ENCODE results near the gene RAD9A. TPM values are rescaled to one million over a fixed set of nuclear protein-coding genes. Genes with fewer than 3 reads are reported as not detected.

Gene RAD9A
- total and polyA plus RNA-seq, 9 of the 15 experiments (the other 6 are each of a cell fraction or from before 2014, with no cell fraction given), result 1.4 to 41.2 (median 16.1) TPM

DNA sequence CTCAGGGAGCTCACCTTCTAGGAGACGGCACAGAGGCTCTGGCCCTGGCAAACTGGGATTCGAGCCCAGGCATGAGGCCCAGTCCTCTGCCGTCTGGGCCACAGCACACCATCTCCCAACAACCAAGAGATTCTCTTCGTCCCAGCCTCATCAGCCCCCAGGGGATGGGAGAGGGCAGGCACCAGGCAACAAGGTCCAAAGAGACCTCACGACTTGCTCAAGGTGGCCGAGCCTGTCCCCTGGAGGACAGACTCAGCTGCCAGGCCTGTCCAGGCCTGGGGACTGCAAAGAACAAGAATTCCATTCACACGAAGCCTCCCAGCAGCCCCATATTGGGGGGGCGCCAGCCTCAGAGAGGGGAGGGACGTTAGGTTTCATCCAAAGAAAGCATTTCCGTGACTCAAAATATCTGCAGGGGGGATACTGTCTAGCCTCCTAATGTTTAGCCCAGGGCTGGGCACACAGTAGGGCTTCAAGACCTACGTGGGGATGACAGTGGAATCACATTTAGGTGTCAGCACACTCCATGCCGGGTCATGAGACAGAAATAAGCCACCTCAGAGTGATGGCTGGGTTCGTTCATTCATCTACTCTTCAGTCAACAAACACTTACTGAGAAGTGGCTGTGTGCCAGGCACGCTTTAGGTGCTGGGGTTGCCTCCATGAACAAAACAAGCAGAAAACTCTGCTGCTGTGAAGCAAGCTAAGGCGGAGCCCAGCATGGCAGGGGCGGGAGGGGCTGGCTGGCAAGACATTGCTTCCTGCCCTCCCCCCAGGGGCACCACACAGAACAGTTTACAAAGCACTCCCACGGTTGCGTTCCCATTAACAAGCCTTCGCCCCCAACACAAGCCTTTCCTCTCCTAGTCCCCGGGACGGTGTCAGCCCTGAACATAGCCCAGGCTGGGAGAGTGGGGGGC lies 24.9 kb downstream of the RAD9A start (continued):
- TF ChIP-seq ZKSCAN1 (IDR thresholded peaks at IDR 0.05; ENCODE audit: low read depth, low read length) (peak; percentile 96), MCM5 (IDR thresholded peaks at IDR 0.05; ENCODE audit: low read depth) (no peak), SOX6 (IDR thresholded peaks at IDR 0.05) (no peak), THRB (CRISPR knock-in tag; conservative IDR thresholded peaks at IDR 0.05) (no peak), RBM34 (IDR thresholded peaks at IDR 0.05; ENCODE audit: borderline replicate concordance, insufficient read depth, low read length) (no peak), ZNF184 (CRISPR knock-in tag; IDR thresholded peaks at IDR 0.05) (no peak), ZNF780A (CRISPR knock-in tag; IDR thresholded peaks at IDR 0.05) (no peak), POLR2G (IDR thresholded peaks at IDR 0.05; ENCODE audit: low read depth, low read length) (0 out of 2 replicates have a peak, but pooled peaks have one; percentile 27), ZNF212 (CRISPR knock-in tag; IDR thresholded peaks at IDR 0.05) (no peak), SAFB2 (IDR thresholded peaks at IDR 0.05; ENCODE audit: borderline replicate concordance, low read depth, low read length, severe bottlenecking) (no peak), NFIC (IDR thresholded peaks at IDR 0.05) (peak; percentile 68), RBM15 (IDR thresholded peaks at IDR 0.05; ENCODE audit: insufficient read depth, low read length) (no peak), BCL6 (CRISPR knock-in tag; IDR thresholded peaks at IDR 0.05) (no peak), ZNF124 (CRISPR knock-in tag; IDR thresholded peaks at IDR 0.05) (no peak), MXI1 (IDR thresholded peaks at IDR 0.05; ENCODE audit: low read depth, low read length) (no peak)
- TF ChIP-seq, protein P1, sequence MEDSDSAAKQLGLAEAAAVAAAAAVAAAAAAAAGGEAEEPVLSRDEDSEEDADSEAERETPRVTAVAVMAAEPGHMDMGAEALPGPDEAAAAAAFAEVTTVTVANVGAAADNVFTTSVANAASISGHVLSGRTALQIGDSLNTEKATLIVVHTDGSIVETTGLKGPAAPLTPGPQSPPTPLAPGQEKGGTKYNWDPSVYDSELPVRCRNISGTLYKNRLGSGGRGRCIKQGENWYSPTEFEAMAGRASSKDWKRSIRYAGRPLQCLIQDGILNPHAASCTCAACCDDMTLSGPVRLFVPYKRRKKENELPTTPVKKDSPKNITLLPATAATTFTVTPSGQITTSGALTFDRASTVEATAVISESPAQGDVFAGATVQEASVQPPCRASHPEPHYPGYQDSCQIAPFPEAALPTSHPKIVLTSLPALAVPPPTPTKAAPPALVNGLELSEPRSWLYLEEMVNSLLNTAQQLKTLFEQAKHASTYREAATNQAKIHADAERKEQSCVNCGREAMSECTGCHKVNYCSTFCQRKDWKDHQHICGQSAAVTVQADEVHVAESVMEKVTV (CRISPR knock-in tag; IDR thresholded peaks at IDR 0.05), result no peak
- TF ChIP-seq, protein P2, sequence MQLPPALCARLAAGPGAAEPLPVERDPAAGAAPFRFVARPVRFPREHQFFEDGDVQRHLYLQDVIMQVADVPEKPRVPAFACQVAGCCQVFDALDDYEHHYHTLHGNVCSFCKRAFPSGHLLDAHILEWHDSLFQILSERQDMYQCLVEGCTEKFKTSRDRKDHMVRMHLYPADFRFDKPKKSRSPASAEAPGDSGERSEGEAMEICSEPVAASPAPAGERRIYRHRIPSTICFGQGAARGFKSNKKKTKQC (CRISPR knock-in tag; IDR thresholded peaks at IDR 0.05), result no peak
- TF ChIP-seq, protein P3, sequence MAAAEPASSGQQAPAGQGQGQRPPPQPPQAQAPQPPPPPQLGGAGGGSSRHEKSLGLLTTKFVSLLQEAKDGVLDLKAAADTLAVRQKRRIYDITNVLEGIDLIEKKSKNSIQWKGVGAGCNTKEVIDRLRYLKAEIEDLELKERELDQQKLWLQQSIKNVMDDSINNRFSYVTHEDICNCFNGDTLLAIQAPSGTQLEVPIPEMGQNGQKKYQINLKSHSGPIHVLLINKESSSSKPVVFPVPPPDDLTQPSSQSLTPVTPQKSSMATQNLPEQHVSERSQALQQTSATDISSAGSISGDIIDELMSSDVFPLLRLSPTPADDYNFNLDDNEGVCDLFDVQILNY (CRISPR knock-in tag; IDR thresholded peaks at IDR 0.05), result no peak
